ENCODE data around the gene CTNNBL1.

GRCh38 chr20:37880726-37881591 is 187.1 kb downstream of the CTNNBL1 start:
- TF ChIP-seq, protein P1, sequence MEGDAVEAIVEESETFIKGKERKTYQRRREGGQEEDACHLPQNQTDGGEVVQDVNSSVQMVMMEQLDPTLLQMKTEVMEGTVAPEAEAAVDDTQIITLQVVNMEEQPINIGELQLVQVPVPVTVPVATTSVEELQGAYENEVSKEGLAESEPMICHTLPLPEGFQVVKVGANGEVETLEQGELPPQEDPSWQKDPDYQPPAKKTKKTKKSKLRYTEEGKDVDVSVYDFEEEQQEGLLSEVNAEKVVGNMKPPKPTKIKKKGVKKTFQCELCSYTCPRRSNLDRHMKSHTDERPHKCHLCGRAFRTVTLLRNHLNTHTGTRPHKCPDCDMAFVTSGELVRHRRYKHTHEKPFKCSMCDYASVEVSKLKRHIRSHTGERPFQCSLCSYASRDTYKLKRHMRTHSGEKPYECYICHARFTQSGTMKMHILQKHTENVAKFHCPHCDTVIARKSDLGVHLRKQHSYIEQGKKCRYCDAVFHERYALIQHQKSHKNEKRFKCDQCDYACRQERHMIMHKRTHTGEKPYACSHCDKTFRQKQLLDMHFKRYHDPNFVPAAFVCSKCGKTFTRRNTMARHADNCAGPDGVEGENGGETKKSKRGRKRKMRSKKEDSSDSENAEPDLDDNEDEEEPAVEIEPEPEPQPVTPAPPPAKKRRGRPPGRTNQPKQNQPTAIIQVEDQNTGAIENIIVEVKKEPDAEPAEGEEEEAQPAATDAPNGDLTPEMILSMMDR (IDR thresholded peaks at IDR 0.05): no peak
- no peak for TF ChIP-seq POLR2AphosphoS5 (IDR thresholded peaks at IDR 0.05; ENCODE audit: low read depth, low read length)
- TF ChIP-seq, protein P2, sequence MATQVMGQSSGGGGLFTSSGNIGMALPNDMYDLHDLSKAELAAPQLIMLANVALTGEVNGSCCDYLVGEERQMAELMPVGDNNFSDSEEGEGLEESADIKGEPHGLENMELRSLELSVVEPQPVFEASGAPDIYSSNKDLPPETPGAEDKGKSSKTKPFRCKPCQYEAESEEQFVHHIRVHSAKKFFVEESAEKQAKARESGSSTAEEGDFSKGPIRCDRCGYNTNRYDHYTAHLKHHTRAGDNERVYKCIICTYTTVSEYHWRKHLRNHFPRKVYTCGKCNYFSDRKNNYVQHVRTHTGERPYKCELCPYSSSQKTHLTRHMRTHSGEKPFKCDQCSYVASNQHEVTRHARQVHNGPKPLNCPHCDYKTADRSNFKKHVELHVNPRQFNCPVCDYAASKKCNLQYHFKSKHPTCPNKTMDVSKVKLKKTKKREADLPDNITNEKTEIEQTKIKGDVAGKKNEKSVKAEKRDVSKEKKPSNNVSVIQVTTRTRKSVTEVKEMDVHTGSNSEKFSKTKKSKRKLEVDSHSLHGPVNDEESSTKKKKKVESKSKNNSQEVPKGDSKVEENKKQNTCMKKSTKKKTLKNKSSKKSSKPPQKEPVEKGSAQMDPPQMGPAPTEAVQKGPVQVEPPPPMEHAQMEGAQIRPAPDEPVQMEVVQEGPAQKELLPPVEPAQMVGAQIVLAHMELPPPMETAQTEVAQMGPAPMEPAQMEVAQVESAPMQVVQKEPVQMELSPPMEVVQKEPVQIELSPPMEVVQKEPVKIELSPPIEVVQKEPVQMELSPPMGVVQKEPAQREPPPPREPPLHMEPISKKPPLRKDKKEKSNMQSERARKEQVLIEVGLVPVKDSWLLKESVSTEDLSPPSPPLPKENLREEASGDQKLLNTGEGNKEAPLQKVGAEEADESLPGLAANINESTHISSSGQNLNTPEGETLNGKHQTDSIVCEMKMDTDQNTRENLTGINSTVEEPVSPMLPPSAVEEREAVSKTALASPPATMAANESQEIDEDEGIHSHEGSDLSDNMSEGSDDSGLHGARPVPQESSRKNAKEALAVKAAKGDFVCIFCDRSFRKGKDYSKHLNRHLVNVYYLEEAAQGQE (IDR thresholded peaks at IDR 0.05; ENCODE audit: insufficient read depth in 1 of 2, low read depth in 2 of 2, low read length in 1 of 2): no peak
- TF ChIP-seq SIN3A (IDR thresholded peaks at IDR 0.05; ENCODE audit: borderline replicate concordance, insufficient read depth, low read depth, low read length): no peak
- TF ChIP-seq TCF7L2 (IDR thresholded peaks at IDR 0.05; ENCODE audit: low read depth, low read length): no peak

Measured in Panc1 (cell line).